ENCODE data around the gene RPL12.

RPL12 gene

DNA sequence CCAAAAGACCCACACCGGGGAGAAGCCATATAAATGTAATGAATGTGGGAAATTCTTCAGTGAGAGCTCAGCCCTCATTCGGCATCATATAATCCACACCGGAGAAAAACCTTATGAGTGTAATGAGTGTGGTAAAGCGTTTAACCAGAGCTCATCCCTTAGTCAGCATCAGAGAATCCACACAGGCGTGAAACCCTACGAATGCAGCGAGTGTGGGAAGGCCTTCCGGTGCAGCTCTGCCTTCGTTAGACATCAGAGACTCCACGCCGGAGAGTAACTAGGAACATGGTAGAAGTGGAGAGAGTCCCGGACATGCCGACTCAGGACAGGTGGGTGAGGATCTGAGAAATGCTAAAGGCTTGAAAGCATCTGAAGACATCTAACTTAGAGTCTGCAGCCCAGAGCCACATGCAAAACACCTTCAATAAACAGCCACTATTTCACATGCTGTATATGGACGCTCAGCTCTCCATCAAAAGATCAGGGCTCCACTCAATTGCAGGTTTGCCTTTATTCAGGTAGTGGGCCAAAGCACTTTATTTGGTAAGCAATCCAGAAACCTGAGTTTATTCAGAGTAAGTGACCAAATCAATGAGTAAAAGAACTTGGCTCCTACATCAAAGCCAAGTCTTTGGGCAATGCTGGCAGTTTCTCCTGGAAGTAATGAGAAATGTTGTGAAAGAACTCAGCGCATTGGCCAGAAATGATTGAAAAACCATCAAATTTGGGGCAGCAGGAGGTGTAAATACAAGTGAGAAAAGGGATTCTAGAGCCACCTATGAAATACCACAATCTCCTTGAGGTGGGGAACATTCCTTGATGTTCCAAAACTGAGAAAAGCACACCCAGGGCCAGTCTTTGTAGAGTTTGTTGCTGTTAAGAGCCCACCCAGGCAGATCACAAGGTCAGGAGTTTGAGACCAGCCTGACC, 6.0 kb downstream of the RPL12 start:
- DNase-seq: peak in 2 of 10 donors; percentile 14 to 60
- intact Hi-C loops (cut with DNase I): no loop called here

- peak in 2 of 10 donors; percentile 19 to 22 for DNase-seq
- intact Hi-C loops (cut with DNase I): no loop called here
These were observed 6.8 kb downstream of the RPL12 start for GRCh38 chr9:127444283-127444920.

GRCh38 chr9:127438394-127438793, 12.8 kb downstream of the RPL12 start:
- intact Hi-C loops (cut with DNase I): no loop called here
- peak in 2 of 10 donors; percentile 6 to 44 for DNase-seq

GRCh38 chr9:127437497-127438264, 13.5 kb downstream of the RPL12 start:
- intact Hi-C loops (cut with DNase I): no loop called here
- DNase-seq: peak in 2 of 10 donors; percentile 24 to 70

- peak in 1 of 10 donors; percentile 2 for DNase-seq
- intact Hi-C loops (cut with DNase I): no loop called here
These were observed 20.8 kb downstream of the RPL12 start for GRCh38 chr9:127430415-127430814.

- intact Hi-C loops (cut with DNase I): no loop called here
- DNase-seq: no peak
These were observed 22.9 kb downstream of the RPL12 start for GRCh38 chr9:127428348-127428747.

GRCh38 chr9:127426756-127427155, 24.4 kb downstream of the RPL12 start:
- intact Hi-C loops (cut with DNase I): no loop called here

DNA sequence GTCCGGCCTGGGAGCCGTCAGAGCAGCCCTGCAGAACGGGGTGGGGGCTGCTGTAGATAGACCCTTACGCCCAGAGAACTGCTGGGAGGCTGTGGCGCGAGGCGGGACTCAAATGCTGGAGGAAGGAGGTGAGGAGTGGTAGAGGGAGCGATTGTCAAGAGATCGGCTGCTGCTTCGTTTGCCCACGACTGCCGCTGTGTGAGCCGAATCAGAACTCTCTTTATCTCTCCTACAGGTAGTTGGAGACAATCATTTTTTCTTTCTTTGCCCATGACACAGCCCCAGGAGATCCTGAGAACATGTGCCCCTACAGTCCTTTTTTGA, 26.6 kb downstream of the RPL12 start:
- intact Hi-C loops (cut with DNase I): loop anchor here (1.0 kb wide), 1 partner anchor 26 kb away; no protein-coding TSS in a partner anchor
- DNase-seq: peak in 1 of 10 donors; percentile 42

More at GRCh38 chr9:127426756-127427155, 24.4 kb downstream of the RPL12 start:
- DNase-seq: no peak

DNA sequence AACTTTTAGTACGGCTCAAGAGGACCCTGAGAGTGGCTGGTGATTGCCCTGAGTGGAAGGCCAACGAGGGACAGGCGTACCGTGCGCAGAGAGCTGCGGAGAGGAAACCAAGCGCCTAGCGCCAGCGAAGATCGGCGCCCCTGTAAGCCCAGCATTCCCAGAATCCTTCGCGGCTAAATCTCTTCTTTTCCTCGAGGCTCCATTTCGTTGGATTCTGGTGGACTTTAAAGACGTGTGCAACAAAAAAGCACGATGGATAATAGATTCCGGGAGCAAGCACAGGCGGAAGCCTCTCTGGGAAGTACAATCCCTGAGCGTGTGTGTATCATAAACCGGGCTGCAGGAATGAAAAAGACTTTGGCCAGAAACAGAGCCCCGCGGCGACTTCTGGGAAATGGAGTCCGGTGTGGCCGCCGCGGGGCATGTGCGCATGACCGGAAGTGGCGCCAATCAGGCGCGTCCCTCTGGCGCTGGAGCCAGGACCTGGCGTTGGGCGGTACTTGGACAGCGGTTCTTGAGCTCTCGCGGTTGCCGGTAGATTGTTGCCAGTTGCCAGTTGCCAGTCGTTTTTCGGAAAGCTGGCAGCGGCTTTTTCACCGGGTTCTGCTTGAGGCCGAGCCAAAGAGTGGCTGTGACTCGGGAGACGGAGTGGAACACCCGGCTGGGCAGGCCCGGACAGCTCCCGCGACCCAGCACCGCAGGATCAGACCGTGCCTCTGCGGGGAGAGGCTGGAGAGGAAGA, 27.1 kb downstream of the RPL12 start, which contains the start of gene ZNF79:
Gene ZNF79, plus strand, starts transcription at position 449 of the 742 bp plus-strand sequence. CDS start 406 bp downstream, outside the sequence.
- DNase-seq: peak; percentile 88 to 99 (median 92)
- intact Hi-C loops (cut with DNase I): loop anchor here (1.0 kb wide), 1 partner anchor 26 kb away; no protein-coding TSS in a partner anchor

GRCh38 chr9:127423476-127423933, 27.7 kb downstream of the RPL12 start:
- DNase-seq: peak in 1 of 10 donors; percentile 0
- intact Hi-C loops (cut with DNase I): no loop called here

GRCh38 chr9:127422787-127423186, 28.4 kb downstream of the RPL12 start:
- intact Hi-C loops (cut with DNase I): no loop called here
- peak in 1 of 10 donors; percentile 13 for DNase-seq

DNA sequence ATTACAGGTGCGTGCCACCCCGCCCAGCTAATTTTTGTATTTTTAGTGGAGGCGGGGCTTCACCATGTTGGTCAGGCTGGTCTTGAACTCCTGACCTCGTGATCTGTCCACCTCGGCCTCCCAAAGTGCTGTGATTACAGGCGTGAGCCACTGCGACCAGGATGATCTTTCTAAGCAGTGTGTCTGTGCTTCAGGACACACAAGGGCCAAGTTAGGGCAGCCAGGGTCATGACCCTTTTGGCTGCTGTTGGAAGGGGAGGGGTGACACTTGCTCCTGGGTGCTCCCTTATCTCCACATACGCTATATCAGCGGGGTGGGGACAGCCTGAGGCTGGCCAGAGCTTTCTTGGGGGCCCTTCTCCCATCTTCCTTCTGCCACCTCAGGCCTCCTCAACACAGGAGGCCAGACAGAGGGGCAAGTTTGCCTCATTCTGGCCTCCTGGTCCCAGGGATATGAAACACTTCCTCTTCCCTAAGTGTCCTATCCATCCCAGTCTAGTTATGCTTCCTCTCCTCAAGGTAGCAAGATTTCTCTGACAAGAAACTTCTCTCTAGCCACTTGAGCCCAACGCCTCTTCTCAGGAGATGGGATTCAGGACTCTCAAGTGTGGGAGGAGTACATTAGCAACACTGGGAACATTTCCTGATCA, 28.9 kb downstream of the RPL12 start:
- DNase-seq: peak in 1 of 10 donors; percentile 10
- intact Hi-C loops (cut with DNase I): no loop called here

DNA sequence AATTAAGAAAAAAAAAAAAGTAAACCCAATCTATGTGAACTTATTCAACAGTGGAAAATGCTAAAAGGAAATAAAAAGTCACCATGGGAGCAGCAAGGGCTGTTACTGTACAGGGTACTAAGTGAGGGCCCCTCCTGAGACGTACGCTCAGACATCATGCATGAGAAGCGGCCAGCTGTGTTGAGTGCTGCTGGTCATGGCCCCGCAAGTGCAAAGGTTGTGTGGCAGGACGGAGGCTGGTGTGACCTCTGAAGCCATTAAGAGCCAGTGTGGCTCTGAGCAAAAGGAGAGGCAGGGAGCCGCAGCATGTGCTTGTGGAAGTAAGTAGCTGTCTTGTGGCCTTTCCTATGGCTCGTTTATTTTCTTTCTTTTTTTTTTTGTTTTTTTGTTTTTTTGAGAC, 30.1 kb downstream of the RPL12 start:
- DNase-seq: no peak

DNA sequence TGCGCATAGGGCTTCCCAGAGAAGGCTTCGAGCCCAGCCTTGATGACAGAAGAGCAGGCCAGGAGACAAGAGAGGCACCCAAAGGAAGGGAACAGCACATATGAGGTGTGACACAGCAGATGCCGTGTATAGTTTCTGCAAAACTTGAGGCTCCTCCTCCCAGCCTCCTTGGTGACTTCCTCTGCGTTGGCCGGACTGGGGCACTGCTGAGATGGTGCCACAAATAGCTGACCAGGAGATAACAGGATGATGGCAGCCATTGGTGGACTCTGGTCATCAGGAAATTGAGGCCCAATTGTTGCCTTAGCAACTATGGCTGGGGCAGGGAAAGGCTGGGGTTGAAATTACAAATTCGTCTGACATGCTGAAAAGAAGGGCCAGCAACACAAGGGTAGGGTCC, 31.9 kb downstream of the RPL12 start:
- DNase-seq: no peak

More for the DNA sequence above, 30.1 kb downstream of the RPL12 start:
- intact Hi-C loops (cut with DNase I): no loop called here

DNA sequence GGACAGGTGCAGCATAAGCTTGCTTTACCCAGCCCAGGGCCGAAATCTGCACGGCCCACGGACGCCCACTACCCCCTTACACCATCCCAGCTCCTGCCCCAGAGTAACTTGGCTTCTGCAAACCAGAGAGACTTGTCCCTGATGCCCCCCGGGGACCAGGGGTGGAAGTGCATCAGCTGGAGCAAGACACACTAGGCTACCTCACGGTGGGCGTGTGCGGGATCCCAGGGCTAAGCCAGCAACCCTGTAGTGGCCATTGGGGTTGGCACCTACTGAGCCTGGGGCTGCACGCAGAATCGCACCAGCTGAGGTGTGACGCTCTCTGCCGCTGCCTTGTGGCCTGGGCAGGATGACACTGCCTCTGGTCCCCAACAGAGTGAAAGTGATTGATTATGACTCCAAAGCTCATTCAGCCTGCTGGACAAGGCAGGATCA, 33.2 kb downstream of the RPL12 start:
- DNase-seq: no peak
- intact Hi-C loops (cut with DNase I): no loop called here

More for the DNA sequence above, 31.9 kb downstream of the RPL12 start:
- intact Hi-C loops (cut with DNase I): no loop called here

GRCh38 chr9:127417131-127418036, 33.8 kb downstream of the RPL12 start:
- no peak for DNase-seq
- intact Hi-C loops (cut with DNase I): no loop called here

DNA sequence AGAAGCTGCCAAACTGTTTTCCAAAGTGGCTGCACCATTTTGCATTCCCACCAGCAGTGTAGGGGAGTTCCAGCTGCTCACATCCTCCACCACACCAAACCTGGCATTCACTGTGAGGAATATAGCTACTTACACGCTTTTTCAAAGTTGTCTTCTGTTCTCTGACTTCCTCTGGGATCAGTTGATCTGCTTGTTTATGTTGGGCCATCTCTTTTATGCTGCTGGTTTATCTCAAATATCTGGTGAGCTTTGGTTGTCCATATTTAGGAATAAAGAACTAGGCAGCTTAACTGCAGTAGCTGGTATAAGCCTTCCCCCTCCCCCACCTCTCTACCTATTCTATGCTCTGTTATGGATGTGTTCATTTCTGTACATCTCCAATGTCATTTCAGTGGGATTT, 35.5 kb downstream of the RPL12 start:
- intact Hi-C loops (cut with DNase I): no loop called here
- no peak for DNase-seq

GRCh38 chr9:127415141-127415540, 36.1 kb downstream of the RPL12 start:
- no peak for DNase-seq
- intact Hi-C loops (cut with DNase I): no loop called here
